ENCODE results near the gene HOXB8. TPM values are rescaled to one million over a fixed set of nuclear protein-coding genes. Genes with fewer than 3 reads are reported as not detected.

HOXB8 gene
- total and polyA plus RNA-seq, 10 of the 15 experiments (the other 5 are each of a cell fraction or from before 2014, with no cell fraction given) = 0.21 TPM; not detected in 9

DNA sequence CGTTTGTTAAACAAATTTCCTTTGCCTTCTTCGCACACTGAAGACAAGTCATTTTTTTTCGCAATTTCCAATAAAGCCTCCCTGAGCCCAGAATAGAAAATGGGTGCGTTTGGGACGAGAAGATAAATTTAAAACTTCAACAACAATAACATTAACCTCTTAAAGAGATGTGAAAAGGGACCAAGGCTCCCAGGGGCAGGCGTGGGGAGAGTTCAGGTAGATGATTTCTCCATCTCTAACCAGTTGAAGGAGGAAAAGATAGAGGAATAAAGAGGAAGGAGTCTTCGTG is 35.7 kb downstream of the HOXB8 start:
- Histone ChIP-seq H2AFZ (ENCODE audit: control insufficient read depth, low read depth, low read length) (no peak overlapping the region), H3K4me1 (ENCODE audit: control insufficient read depth, insufficient read depth, low read length) (peaks cover 23% of the 10 kb centered on the region), H3K9ac (ENCODE audit: control insufficient read depth, insufficient read depth, low read length) (no peak overlapping the region), H3K4me2 (ENCODE audit: control insufficient read depth, insufficient read depth) (peak overlapping the region; percentile 48), H3K79me2 (ENCODE audit: control insufficient read depth, insufficient read depth, low read length) (peaks cover 7% of the 10 kb centered on the region), H3K36me3 (ENCODE audit: control insufficient read depth in 2 of 2, insufficient read depth in 2 of 2, low read length in 1 of 2) (no peaks in the 10 kb centered on the region), H3K9me3 (replicated peaks; ENCODE audit: control insufficient read depth, insufficient read depth, low read length) (no peaks in the 10 kb centered on the region), H3K27me3 (replicated peaks in 1 of 2; ENCODE audit: control insufficient read depth in 2 of 2, insufficient read depth in 2 of 2, low read length in 1 of 2) (no peaks in the 10 kb centered on the region), H3K27ac (ENCODE audit: control insufficient read depth, insufficient read depth) (no peak overlapping the region), H4K20me1 (ENCODE audit: control insufficient read depth, insufficient read depth) (no peaks in the 10 kb centered on the region), H3K4me3 (peak overlapping the region; percentile 93)
- TF ChIP-seq, protein P1, sequence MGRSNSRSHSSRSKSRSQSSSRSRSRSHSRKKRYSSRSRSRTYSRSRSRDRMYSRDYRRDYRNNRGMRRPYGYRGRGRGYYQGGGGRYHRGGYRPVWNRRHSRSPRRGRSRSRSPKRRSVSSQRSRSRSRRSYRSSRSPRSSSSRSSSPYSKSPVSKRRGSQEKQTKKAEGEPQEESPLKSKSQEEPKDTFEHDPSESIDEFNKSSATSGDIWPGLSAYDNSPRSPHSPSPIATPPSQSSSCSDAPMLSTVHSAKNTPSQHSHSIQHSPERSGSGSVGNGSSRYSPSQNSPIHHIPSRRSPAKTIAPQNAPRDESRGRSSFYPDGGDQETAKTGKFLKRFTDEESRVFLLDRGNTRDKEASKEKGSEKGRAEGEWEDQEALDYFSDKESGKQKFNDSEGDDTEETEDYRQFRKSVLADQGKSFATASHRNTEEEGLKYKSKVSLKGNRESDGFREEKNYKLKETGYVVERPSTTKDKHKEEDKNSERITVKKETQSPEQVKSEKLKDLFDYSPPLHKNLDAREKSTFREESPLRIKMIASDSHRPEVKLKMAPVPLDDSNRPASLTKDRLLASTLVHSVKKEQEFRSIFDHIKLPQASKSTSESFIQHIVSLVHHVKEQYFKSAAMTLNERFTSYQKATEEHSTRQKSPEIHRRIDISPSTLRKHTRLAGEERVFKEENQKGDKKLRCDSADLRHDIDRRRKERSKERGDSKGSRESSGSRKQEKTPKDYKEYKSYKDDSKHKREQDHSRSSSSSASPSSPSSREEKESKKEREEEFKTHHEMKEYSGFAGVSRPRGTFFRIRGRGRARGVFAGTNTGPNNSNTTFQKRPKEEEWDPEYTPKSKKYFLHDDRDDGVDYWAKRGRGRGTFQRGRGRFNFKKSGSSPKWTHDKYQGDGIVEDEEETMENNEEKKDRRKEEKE (IDR thresholded peaks at IDR 0.05) = no peak
- TF ChIP-seq PAX8 (IDR thresholded peaks at IDR 0.05) = 0 out of 2 replicates have a peak, but pooled peaks have one; percentile 25
- ChIA-PET RAD21 (ENCODE audit: unreplicated experiment) (interaction anchor here (0.6 to 2.3 kb wide), 5 partner anchors 82 to 245 kb away, joined by 3 to 8 read pairs (median 3); no protein-coding TSS in a partner anchor), CTCF (interaction anchor here (1.0 to 2.3 kb wide), 4 partner anchors 87 to 317 kb away, joined by 3 to 10 read pairs (median 4); no protein-coding TSS in a partner anchor), SMC1A (ENCODE audit: uncharacterized antibody, unreplicated experiment) (interaction anchor here (0.9 to 2.0 kb wide), 6 partner anchors 76 to 243 kb away, joined by 3 to 6 read pairs (median 4); no protein-coding TSS in a partner anchor), POLR2A (interaction anchor here (0.6 to 0.7 kb wide), 2 partner anchors 98 to 484 kb away, joined by 3 to 5 read pairs; no protein-coding TSS in a partner anchor)
- DNase-seq (ENCODE audit: low read depth, low spot score) = no peak
- intact Hi-C loops (cut with micrococcal nuclease; ENCODE audit: unreplicated experiment) (no loop called here), in situ Hi-C loops (cut with MboI) (no loop called here)
- WGBS (ENCODE audit: insufficient coverage, insufficient replicate concordance, low lambda C conversion rate, missing lambda C conversion rate) = 63% methylated on average over 7 of the region's 7 CpGs
- ATAC-seq = no peak
- FAIRE-seq = no peak
- no TSS peak for BruUV-seq (replicated peaks)
